ENCODE results near the gene TSPAN4.

TSPAN4 gene, protein sequence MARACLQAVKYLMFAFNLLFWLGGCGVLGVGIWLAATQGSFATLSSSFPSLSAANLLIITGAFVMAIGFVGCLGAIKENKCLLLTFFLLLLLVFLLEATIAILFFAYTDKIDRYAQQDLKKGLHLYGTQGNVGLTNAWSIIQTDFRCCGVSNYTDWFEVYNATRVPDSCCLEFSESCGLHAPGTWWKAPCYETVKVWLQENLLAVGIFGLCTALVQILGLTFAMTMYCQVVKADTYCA

DNA sequence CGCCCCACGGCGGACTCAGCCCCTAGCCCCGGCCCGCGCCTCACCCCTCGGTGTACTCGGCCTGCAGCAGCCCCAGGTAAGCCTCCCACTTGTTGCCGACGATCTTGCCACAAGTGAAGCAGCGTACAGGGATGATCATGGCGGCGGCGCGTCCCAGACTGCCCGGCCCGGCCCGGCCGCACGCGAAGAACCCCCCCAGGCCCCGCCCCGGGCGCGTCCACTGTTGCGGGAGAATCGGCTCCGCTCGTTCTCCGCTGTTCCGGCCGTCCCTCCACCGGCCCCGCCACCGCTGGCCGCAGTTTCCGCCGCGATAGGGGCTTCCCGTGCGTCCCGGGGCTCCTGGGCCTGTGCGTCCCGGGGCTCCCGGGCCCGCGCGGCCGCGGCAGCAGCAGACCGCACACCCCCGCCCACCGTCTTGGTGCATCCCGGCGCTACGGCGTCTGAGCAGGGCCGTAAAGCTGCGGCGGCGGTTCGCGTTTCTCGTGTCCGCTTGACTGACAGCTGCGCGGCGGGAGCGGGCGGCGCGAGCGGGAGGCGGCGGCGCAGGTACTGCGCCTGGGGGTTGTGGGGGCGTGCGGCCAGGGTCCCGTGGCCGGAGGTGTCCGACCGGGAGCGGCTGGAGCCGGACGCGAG lies at the start of gene TSPAN4, which contains the start of gene POLR2L:
Gene TSPAN4, plus strand, starts transcription at position 483 of the 633 bp plus-strand sequence. CDS start 7,453 bp downstream, outside the sequence.
Gene POLR2L, minus strand, starts transcription at position 160 of the 633 bp plus-strand sequence. Its CDS starts 21 bp downstream, at position 139.
- H3K36me3 Mint-ChIP-seq (ENCODE audit: low read depth), result peaks cover 2% of the 10 kb centered on the region

DNA sequence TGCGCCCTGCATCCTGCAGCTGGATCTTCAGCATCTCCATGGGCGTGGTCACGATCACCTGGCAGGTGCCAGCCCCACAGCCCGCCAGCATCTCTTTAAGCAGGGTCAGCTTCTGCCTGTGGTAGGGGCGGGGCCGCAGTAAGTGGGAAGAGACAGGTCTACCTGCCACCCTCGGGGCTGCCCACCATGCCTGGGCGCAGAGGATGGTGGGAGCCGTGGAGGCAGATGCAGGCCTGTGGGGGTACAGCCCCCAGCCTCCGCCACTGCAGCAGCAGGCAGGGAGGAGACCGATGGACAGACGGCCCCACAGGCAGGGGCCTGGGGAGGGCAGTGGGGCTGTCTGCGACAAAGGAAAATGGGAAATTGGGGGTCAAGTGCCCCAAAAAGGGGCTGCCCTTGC lies 49.8 kb upstream of the TSPAN4 start:
- Mint-ChIP-seq H3K27me3 (ENCODE audit: low read depth) (no peaks in the 10 kb centered on the region), H3K9me3 (no peaks in the 10 kb centered on the region), H3K4me3 (no peak overlapping the region), H3K4me1 (ENCODE audit: low read depth) (peaks cover 8% of the 10 kb centered on the region), H3K27ac (no peak overlapping the region), H3K36me3 (ENCODE audit: low read depth) (peaks cover 4% of the 10 kb centered on the region)

More for the DNA sequence above, at the start of gene TSPAN4, which contains the start of gene POLR2L:
- Mint-ChIP-seq H3K4me1 (ENCODE audit: low read depth) (peaks cover 18% of the 10 kb centered on the region), H3K9me3 (no peaks in the 10 kb centered on the region), H3K27ac (peak within 1 kb of the TSS; percentile 70), H3K4me3 (peak within 1 kb of the TSS; percentile 85), H3K27me3 (ENCODE audit: low read depth) (no peaks in the 10 kb centered on the region)

DNA sequence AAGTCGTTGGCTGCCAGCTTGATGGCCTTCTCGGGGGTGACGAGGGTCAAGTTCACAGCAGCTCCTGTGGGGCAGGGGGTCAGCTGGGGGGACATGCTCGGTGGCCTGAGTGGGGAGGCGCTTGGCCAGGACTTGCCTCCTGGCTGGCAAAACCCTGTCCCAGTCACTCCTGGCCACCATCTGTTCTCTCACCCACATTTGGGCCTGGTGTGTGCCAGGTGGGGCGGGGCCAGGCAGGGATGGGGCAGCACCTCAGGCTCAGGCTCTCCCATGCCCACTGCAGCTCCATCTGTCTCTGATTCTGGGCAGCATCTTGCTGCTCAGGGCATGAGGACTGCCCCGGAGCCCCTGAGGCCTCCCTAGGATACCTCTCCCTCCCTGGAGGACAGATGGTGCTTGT lies 49.1 kb upstream of the TSPAN4 start:
- Mint-ChIP-seq H3K4me1 (ENCODE audit: low read depth) (peaks cover 8% of the 10 kb centered on the region), H3K36me3 (ENCODE audit: low read depth) (peaks cover 4% of the 10 kb centered on the region), H3K27me3 (ENCODE audit: low read depth) (no peaks in the 10 kb centered on the region), H3K27ac (peak overlapping the region; percentile 45), H3K9me3 (no peaks in the 10 kb centered on the region), H3K4me3 (no peak overlapping the region)

DNA sequence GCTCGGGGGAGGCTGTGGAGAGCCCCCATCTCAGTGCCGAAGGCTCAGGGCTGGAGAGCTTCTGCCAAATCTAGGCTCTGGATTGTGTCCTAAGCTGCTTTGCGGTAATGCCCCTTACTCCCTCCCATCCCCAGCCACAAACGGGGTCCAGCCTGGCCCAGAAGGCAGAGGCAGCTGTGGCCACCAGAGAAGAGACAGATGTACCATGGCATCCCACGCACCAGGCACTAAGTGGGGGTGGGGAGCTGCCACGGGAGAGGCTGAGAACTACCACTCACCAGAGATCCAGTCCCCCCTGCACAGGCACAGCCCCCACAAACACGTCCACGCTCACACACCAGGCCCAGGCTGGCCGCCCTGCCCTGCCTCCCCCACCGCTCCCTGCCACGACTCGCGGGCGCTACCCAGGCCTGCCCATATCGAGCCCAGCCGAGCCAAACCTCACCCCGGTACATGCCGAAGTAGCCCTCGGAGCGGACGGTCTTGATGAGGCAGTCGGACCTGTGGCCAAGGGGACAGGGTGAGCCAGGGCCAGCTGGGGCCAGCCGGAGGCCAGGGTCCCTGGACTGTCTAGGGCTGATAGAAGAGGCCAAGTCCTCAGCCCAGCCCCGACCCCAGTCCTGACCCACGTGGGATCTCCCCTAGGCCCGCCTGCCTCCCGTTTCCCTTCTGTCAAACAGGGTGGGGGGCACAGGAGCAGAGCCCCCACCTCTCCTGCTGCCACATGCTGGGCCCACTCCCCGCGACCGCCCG lies 48.5 kb upstream of the TSPAN4 start:
- Mint-ChIP-seq H3K36me3 (ENCODE audit: low read depth) (peaks cover 4% of the 10 kb centered on the region), H3K4me1 (ENCODE audit: low read depth) (peaks cover 8% of the 10 kb centered on the region), H3K27ac (peak overlapping the region; percentile 45), H3K9me3 (no peaks in the 10 kb centered on the region), H3K27me3 (ENCODE audit: low read depth) (no peaks in the 10 kb centered on the region), H3K4me3 (no peak overlapping the region)

DNA sequence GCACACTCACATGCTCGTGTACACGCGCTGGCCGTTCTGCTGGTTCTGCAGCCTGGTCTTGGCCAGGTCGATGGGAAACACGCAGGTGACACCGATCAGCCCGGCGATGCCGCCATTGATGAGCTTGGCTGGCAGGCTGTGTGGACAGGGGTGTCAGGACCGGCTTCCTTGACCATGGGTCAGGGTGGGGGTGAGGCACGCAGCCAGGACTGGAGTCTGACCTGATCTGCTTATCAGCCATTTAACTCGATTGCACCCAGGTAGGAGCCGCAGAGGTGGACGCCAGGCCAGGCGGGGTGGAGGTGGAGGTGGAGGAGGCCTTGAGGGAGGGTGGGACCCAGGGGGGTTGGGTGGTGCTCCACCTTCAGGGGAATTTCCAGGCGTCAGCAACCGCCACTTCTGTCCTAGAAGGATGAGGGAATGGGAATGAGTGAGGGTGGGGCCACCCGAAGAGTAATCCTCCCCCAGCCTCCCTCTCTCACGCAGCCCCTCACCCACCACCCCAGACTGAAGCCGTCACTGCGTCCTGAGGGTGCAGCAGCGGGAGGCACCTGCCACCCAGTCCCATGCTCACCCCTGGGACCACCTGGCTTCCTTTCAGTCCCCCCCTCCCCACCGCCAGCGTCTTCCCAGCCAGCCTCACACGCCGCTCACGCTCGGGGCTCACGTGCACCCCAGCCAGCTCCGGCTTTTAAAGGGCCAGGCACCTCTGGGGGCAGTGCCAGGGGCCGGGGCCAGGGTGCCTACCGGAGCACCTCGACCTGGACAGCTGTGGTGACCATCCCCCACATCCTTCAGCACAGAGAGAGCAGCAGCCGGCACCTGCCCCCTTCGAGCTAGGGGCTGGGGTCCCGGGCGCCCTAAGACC lies 47.7 kb upstream of the TSPAN4 start:
- H3K27ac Mint-ChIP-seq, result no peak overlapping the region
- no peaks in the 10 kb centered on the region for H3K9me3 Mint-ChIP-seq
- H3K4me3 Mint-ChIP-seq, result peak overlapping the region; percentile 48
- peaks cover 8% of the 10 kb centered on the region for H3K4me1 Mint-ChIP-seq (ENCODE audit: low read depth)
- H3K27me3 Mint-ChIP-seq (ENCODE audit: low read depth), result no peaks in the 10 kb centered on the region
- H3K36me3 Mint-ChIP-seq (ENCODE audit: low read depth), result peaks cover 4% of the 10 kb centered on the region

DNA sequence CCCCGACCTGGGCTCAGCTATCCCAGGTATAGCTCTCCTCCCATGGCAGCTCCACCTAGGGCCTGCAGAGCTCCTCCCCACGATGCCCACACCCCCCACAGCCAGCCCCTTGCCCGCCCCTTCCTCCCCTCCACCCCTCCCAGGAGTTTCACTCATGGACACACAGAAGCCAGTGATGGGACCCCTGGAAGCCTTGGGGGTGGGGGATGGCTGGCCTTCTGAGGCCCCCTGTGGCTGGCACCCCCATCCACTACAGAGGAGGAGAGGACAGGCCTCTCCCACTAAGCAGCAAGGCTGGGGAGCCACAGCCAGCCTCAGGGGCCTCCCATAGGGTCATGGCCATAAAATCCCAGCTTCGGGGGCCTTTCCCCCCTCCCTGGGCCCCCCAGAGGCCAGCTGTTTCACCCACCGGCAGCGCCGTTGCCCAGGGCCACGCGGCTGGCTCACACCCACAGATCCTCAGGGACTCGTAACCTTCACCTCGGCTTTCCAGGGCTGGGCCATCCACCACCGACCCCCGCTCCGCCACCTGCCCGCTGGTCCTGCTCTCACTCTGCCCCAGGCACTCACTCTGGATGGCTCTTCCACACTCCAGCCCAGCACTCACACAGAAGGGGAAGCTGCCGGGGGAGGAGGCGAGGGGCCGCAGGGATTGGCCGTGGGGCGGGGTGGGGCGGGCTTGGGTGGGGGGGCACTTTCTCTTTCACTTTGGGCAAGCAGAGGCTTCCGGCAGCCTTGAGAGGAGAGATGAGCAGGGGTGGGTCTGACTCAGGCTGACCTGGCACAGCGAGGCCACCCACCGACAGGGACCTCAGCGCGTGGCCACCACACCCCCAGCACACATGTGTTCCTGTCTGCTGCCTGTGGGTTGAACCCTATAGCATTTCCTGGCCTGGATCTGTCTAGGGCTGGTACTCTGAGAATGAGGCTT lies 46.8 kb upstream of the TSPAN4 start:
- H3K9me3 Mint-ChIP-seq, result no peaks in the 10 kb centered on the region
- H3K4me1 Mint-ChIP-seq (ENCODE audit: low read depth), result peaks cover 8% of the 10 kb centered on the region
- H3K4me3 Mint-ChIP-seq, result peak overlapping the region; percentile 94
- peaks cover 4% of the 10 kb centered on the region for H3K36me3 Mint-ChIP-seq (ENCODE audit: low read depth)
- no peaks in the 10 kb centered on the region for H3K27me3 Mint-ChIP-seq (ENCODE audit: low read depth)
- H3K27ac Mint-ChIP-seq, result peak overlapping the region; percentile 88

DNA sequence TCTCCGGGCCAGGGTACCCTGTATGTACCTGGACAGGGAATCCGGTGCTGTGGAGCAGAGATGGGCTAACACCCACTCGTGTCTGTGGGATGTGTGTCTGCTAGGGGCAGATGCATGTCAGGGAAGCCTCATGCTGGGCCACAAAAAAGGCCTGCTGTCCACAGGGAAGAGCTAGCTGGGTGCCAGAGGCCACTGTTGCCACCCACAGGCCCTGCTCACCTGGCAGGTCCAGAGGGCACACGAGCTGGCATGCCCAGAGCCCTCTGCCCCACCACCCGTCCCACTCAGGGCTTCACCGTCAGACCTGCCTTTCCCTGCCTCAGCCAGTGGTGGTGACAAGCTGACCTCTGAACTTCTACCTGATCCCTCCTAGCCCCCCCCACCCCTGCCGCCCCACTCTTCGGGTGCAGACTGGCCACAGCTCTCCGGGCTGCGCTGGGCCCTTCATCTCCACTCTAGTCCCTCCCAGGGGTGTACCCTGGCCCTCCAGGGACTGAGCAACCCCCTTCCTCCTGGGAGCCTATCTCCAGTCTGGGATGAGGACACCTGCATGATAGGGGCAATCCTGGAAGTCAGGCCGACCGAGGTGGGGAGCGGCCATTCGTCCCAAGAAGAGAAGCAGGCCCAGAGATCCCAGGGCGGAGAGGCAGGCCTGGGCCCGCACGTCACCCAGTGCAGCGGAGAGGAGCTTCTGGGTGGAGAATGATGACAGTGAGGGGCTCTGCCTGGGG lies 45.9 kb upstream of the TSPAN4 start:
- Mint-ChIP-seq H3K27ac (peak overlapping the region; percentile 88), H3K27me3 (ENCODE audit: low read depth) (no peaks in the 10 kb centered on the region), H3K36me3 (ENCODE audit: low read depth) (peaks cover 4% of the 10 kb centered on the region), H3K4me3 (peak overlapping the region; percentile 94), H3K9me3 (no peaks in the 10 kb centered on the region), H3K4me1 (ENCODE audit: low read depth) (peaks cover 10% of the 10 kb centered on the region)

DNA sequence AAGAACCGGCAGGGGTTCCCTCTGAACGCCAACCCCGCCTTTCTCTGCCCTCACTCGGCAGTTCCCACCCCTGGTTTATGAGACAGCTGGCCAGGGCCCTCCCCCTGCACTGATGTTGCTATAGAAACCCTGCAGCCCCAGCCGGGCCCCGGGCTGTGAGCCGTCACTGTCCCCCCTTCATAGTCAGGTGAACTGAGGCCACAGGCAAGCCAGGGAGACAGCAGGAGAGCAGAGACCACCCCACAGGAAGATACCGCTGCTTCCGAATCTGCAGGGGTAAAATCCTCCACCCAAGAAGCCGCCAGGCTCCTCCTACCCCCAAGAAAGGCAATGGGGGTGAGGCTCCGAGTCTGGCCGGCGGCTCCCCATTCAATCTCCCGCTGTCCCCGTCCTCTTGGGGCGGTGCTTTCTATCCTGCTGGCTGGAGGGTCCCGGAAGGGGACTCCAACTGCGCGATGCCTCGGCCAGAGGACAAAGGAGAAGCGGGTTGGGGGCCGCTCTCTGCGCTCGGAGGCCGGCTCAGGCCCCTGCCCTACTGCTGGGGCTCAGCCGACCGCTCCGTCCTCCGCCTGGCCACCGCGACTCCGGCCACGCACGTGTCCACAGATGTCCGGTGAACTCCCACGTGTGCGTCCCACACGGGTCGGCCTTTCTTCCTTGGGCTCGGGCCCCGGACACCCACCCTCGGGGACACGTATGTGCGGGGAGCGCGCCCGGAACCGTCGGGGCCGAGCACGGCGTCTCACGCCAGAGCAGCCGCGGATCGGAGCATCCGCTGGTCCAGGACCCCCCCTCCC lies 45.2 kb upstream of the TSPAN4 start:
- no peaks in the 10 kb centered on the region for H3K27me3 Mint-ChIP-seq (ENCODE audit: low read depth)
- H3K36me3 Mint-ChIP-seq (ENCODE audit: low read depth), result peaks cover 4% of the 10 kb centered on the region
- peak overlapping the region; percentile 94 for H3K4me3 Mint-ChIP-seq
- peak overlapping the region; percentile 88 for H3K27ac Mint-ChIP-seq
- H3K9me3 Mint-ChIP-seq, result no peaks in the 10 kb centered on the region
- H3K4me1 Mint-ChIP-seq (ENCODE audit: low read depth), result peaks cover 10% of the 10 kb centered on the region

DNA sequence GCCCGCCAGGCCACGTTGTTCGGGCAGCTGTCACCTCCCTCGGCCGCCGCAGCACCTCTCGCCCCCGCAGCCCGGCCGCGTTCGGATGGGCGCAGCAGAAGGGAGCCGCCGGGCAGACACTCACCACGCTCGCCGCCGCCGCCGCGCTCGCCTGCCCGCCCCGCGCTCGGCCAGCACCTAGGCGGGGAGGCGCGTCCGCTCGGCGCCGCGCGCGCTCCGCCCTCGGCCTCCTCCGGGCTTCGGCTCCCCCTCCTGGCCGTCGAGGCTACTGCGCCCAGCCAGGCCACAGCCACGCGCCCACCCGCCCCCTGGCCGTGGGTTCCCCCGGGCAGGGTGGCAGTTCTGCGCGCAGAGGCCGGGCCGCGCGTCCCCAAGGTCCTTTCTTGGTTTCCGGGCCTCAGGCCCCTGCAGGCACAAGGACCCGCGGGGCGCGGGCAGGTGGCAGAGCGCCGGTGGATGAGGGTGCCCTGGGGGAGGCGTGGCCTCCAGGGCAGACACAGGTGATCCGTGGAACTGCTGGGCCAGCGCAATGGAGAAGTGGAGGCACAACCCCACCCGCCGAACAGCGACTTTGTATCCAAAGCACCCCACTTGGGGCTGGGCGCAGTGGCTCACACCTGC lies 44.4 kb upstream of the TSPAN4 start, which contains the start of gene SLC25A22:
Gene SLC25A22, minus strand, starts transcription at position 189 of the 621 bp plus-strand sequence. CDS start 3,275 bp downstream, outside the sequence.
- Mint-ChIP-seq H3K9me3 (no peaks in the 10 kb centered on the region), H3K4me3 (peak within 1 kb of the TSS; percentile 94), H3K27ac (peak within 1 kb of the TSS; percentile 88), H3K36me3 (ENCODE audit: low read depth) (peaks cover 4% of the 10 kb centered on the region), H3K27me3 (ENCODE audit: low read depth) (no peaks in the 10 kb centered on the region), H3K4me1 (ENCODE audit: low read depth) (peaks cover 10% of the 10 kb centered on the region)

DNA sequence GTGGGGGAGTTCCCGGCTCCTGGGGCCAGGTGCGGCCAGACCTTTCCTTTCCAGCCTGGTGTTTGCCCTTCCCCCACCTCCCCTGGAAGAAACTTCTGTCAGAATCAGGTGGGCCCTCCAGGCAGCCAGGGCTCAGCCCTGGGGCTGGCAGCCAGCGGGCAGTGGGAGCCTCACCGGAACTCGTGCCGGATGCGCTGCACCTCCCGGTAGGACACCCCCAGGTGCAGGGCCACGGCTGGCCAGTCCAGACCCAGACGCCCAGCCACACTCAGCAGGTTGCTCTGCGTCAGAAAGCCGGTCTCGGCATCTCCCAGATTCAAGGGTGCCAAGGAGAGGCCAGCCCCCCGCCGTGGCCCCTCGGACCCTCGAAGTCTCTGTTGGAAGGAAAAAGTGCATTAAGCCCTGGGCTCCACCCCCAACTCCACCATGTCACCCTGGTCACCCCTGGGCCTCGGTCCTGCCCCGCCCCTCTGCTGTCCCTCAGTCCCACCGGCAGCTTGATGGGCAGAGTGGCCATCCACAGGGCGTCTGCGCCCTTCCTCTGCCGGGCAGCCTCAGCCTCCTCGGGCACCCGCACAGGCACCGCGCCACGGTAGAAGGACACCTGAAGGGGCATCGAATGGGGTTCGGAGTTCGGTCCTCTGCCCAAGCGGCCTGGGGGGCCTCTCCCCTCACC lies 42.9 kb upstream of the TSPAN4 start:
- Mint-ChIP-seq H3K4me1 (ENCODE audit: low read depth) (peaks cover 12% of the 10 kb centered on the region), H3K27me3 (ENCODE audit: low read depth) (no peaks in the 10 kb centered on the region), H3K27ac (no peak overlapping the region), H3K4me3 (no peak overlapping the region), H3K9me3 (no peaks in the 10 kb centered on the region), H3K36me3 (ENCODE audit: low read depth) (peaks cover 2% of the 10 kb centered on the region)

DNA sequence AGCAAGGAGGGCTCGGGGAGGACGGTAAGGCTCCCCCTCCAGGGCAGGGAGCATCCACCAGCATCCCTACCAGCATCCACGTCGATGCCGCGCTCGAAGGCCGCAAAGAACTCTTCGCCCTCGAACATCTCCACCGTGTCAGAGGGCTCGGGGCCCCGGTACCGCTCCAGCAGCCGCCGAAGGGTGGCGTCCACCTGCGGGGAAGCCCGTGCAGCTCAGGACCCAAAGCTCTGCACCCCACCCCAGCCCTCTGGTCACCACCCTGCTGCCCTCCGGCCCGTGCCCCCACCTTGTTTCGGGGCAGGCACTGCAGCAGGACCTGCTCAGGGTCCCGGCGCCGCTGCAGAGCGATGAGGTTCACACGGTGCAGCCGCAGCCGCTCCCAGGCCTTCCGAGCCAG lies 42.2 kb upstream of the TSPAN4 start:
- Mint-ChIP-seq H3K36me3 (ENCODE audit: low read depth) (peaks cover 2% of the 10 kb centered on the region), H3K27me3 (ENCODE audit: low read depth) (no peaks in the 10 kb centered on the region), H3K4me3 (no peak overlapping the region), H3K9me3 (no peaks in the 10 kb centered on the region), H3K4me1 (ENCODE audit: low read depth) (peaks cover 13% of the 10 kb centered on the region), H3K27ac (no peak overlapping the region)
